ENCODE data around the gene SH2B3.

The SH2B3 gene

GRCh38 chr12:111360325-111360930, 45.3 kb upstream of the SH2B3 start:
- no peak overlapping the region for H3K4me3 ChIP-seq (ENCODE audit: low read length, poor library complexity, severe bottlenecking)
- TF ChIP-seq CTCF (conservative IDR thresholded peaks at IDR 0.05; ENCODE audit: low read length) = no peak
- TF ChIP-seq EZH2phosphoT487 (IDR thresholded peaks at IDR 0.05; ENCODE audit: borderline replicate concordance) = no peak
- no peaks in the 10 kb centered on the region for H3K36me3 ChIP-seq (ENCODE audit: insufficient read depth, low read length)
- no peaks in the 10 kb centered on the region for H3K9me3 ChIP-seq (ENCODE audit: insufficient read depth, low read depth, low read length)
- no peaks in the 10 kb centered on the region for H3K9me2 ChIP-seq (replicated peaks; ENCODE audit: low read depth, low read length)
- H3K79me2 ChIP-seq (ENCODE audit: insufficient read depth, low read length) = no peaks in the 10 kb centered on the region
- H3K4me2 ChIP-seq (ENCODE audit: low read depth, low read length, poor library complexity, severe bottlenecking) = no peak overlapping the region
- H2AFZ ChIP-seq (ENCODE audit: low read length) = no peak overlapping the region
- no peaks in the 10 kb centered on the region for H4K20me1 ChIP-seq (ENCODE audit: insufficient read depth, low read length, poor library complexity, severe bottlenecking)
- H3K9ac ChIP-seq (ENCODE audit: low read depth, low read length, poor library complexity, severe bottlenecking) = no peak overlapping the region
- no peaks in the 10 kb centered on the region for H3F3A ChIP-seq (ENCODE audit: low read depth)
- H3K4me1 ChIP-seq (ENCODE audit: insufficient read depth, low read length, poor library complexity, severe bottlenecking) = peaks cover 2% of the 10 kb centered on the region
- H3K27me3 ChIP-seq (ENCODE audit: insufficient read depth, low read length, poor library complexity, severe bottlenecking) = no peaks in the 10 kb centered on the region

- Histone ChIP-seq H2AFZ (ENCODE audit: low read length) (no peak overlapping the region), H3K36me3 (ENCODE audit: insufficient read depth, low read length) (no peaks in the 10 kb centered on the region), H3K9me3 (ENCODE audit: insufficient read depth, low read depth, low read length) (no peaks in the 10 kb centered on the region), H3K4me1 (ENCODE audit: insufficient read depth, low read length, poor library complexity, severe bottlenecking) (peaks cover 2% of the 10 kb centered on the region), H4K20me1 (ENCODE audit: insufficient read depth, low read length, poor library complexity, severe bottlenecking) (no peaks in the 10 kb centered on the region), H3K9ac (ENCODE audit: low read depth, low read length, poor library complexity, severe bottlenecking) (no peak overlapping the region), H3K4me3 (ENCODE audit: low read length, poor library complexity, severe bottlenecking) (no peak overlapping the region), H3K9me2 (replicated peaks; ENCODE audit: low read depth, low read length) (no peaks in the 10 kb centered on the region), H3K27me3 (ENCODE audit: insufficient read depth, low read length, poor library complexity, severe bottlenecking) (no peaks in the 10 kb centered on the region), H3F3A (ENCODE audit: low read depth) (no peaks in the 10 kb centered on the region), H3K79me2 (ENCODE audit: insufficient read depth, low read length) (no peaks in the 10 kb centered on the region), H3K4me2 (ENCODE audit: low read depth, low read length, poor library complexity, severe bottlenecking) (no peak overlapping the region)
- no peak for TF ChIP-seq CTCF (conservative IDR thresholded peaks at IDR 0.05; ENCODE audit: low read length)
- TF ChIP-seq EZH2phosphoT487 (IDR thresholded peaks at IDR 0.05; ENCODE audit: borderline replicate concordance) = no peak
Measured at GRCh38 chr12:111361073-111361716, 44.5 kb upstream of the SH2B3 start.

- no peaks in the 10 kb centered on the region; the same call in 1 of the 2 replicates for H3K79me2 ChIP-seq (ENCODE audit: insufficient read depth, low read length)
- no peak overlapping the region for H2AFZ ChIP-seq (ENCODE audit: low read length)
- no peak overlapping the region for H3K9ac ChIP-seq (ENCODE audit: low read depth, low read length, poor library complexity, severe bottlenecking)
- no peak for TF ChIP-seq EZH2phosphoT487 (IDR thresholded peaks at IDR 0.05; ENCODE audit: borderline replicate concordance)
- TF ChIP-seq CTCF (conservative IDR thresholded peaks at IDR 0.05; ENCODE audit: low read length) = no peak
- no peak overlapping the region for H3K4me2 ChIP-seq (ENCODE audit: low read depth, low read length, poor library complexity, severe bottlenecking)
- H3F3A ChIP-seq (ENCODE audit: low read depth) = no peaks in the 10 kb centered on the region
- H4K20me1 ChIP-seq (ENCODE audit: insufficient read depth, low read length, poor library complexity, severe bottlenecking) = no peaks in the 10 kb centered on the region
- H3K9me2 ChIP-seq (replicated peaks; ENCODE audit: low read depth, low read length) = no peaks in the 10 kb centered on the region
- H3K4me3 ChIP-seq (ENCODE audit: low read length, poor library complexity, severe bottlenecking) = no peak overlapping the region
- peaks cover 2% of the 10 kb centered on the region for H3K4me1 ChIP-seq (ENCODE audit: insufficient read depth, low read length, poor library complexity, severe bottlenecking)
- no peaks in the 10 kb centered on the region for H3K9me3 ChIP-seq (ENCODE audit: insufficient read depth, low read depth, low read length)
- H3K27me3 ChIP-seq (ENCODE audit: insufficient read depth, low read length, poor library complexity, severe bottlenecking) = no peaks in the 10 kb centered on the region
- H3K36me3 ChIP-seq (ENCODE audit: insufficient read depth, low read length) = no peaks in the 10 kb centered on the region
Measured at GRCh38 chr12:111361717-111362576, 43.8 kb upstream of the SH2B3 start.
